ENCODE measurements around the gene DYNC2H1. TPM values are rescaled to one million over a fixed set of nuclear protein-coding genes. Genes with fewer than 3 reads are reported as not detected.

DYNC2H1 gene
- total and polyA plus RNA-seq, 2 donors (not counting 1 experiment from before 2014, with no cell fraction given) = 20.1 to 65.9 TPM

GRCh38 chr11:103078710-103079109, 30.5 kb upstream of the DYNC2H1 start:
- Histone ChIP-seq H3K27me3 (ENCODE audit: control insufficient read depth, insufficient read depth, low read length) (no peaks in the 10 kb centered on the region), H3K36me3 (ENCODE audit: control insufficient read depth, insufficient read depth, low read length) (peaks cover 9% of the 10 kb centered on the region), H3K4me1 (ENCODE audit: control insufficient read depth, extremely low read depth, insufficient read depth, low read length) (no peaks in the 10 kb centered on the region), H3K9ac (ENCODE audit: insufficient read depth, low read length) (no peak overlapping the region), H3K79me2 (ENCODE audit: control insufficient read depth, insufficient read depth, low read length) (peaks cover 6% of the 10 kb centered on the region), H3K9me3 (ENCODE audit: control insufficient read depth, insufficient read depth, low read depth, low read length) (no peaks in the 10 kb centered on the region), H4K20me1 (ENCODE audit: control insufficient read depth, extremely low read depth, insufficient read depth, low read length) (no peaks in the 10 kb centered on the region), H3K4me3 (replicated peaks in 1 of 4; ENCODE audit: control extremely low read depth in 1 of 4, insufficient read depth in 1 of 4, low read depth in 3 of 4, low read length in 4 of 4) (no peak overlapping the region), H3K4me2 (ENCODE audit: extremely low read depth, insufficient read depth, low read length) (no peak overlapping the region), H3K27ac (ENCODE audit: insufficient read depth, low read length) (no peak overlapping the region), H2AFZ (ENCODE audit: low read length) (no peak overlapping the region)
- DNase-seq (ENCODE audit: low read depth in 2 of 2) = no peak
- TF ChIP-seq EZH2 (IDR thresholded peaks at IDR 0.05; ENCODE audit: low read length, missing control alignments) = no peak
- no peak for TF ChIP-seq CTCF (conservative IDR thresholded peaks at IDR 0.05 in 1 of 2, IDR thresholded peaks at IDR 0.05 in 1 of 2; ENCODE audit: low read depth in 1 of 2, low read length in 2 of 2)

- peak in 1 of 2 donors; percentile 54 for DNase-seq (ENCODE audit: low read depth in 2 of 2)
- Histone ChIP-seq H3K9ac (ENCODE audit: insufficient read depth, low read length) (no peak overlapping the region), H4K20me1 (ENCODE audit: control insufficient read depth, extremely low read depth, insufficient read depth, low read length) (no peaks in the 10 kb centered on the region), H2AFZ (ENCODE audit: low read length) (no peak overlapping the region), H3K27ac (ENCODE audit: insufficient read depth, low read length) (no peak overlapping the region), H3K4me2 (ENCODE audit: extremely low read depth, insufficient read depth, low read length) (no peak overlapping the region), H3K36me3 (ENCODE audit: control insufficient read depth, insufficient read depth, low read length) (peaks cover 9% of the 10 kb centered on the region), H3K9me3 (ENCODE audit: control insufficient read depth, insufficient read depth, low read depth, low read length) (no peaks in the 10 kb centered on the region), H3K4me1 (ENCODE audit: control insufficient read depth, extremely low read depth, insufficient read depth, low read length) (no peaks in the 10 kb centered on the region), H3K27me3 (ENCODE audit: control insufficient read depth, insufficient read depth, low read length) (no peaks in the 10 kb centered on the region), H3K79me2 (ENCODE audit: control insufficient read depth, insufficient read depth, low read length) (peaks cover 11% of the 10 kb centered on the region), H3K4me3 (replicated peaks in 1 of 4; ENCODE audit: control extremely low read depth in 1 of 4, insufficient read depth in 1 of 4, low read depth in 3 of 4, low read length in 4 of 4) (no peak overlapping the region)
- TF ChIP-seq EZH2 (IDR thresholded peaks at IDR 0.05; ENCODE audit: low read length, missing control alignments) (no peak), CTCF (conservative IDR thresholded peaks at IDR 0.05 in 1 of 2, IDR thresholded peaks at IDR 0.05 in 1 of 2; ENCODE audit: low read depth in 1 of 2, low read length in 2 of 2) (no peak)
Observed at GRCh38 chr11:103079833-103080232, 29.4 kb upstream of the DYNC2H1 start.

GRCh38 chr11:103085758-103086365, 23.4 kb upstream of the DYNC2H1 start:
- DNase-seq (ENCODE audit: low read depth in 2 of 2) = peak in 1 of 2 donors; percentile 68
- H3K36me3 ChIP-seq (ENCODE audit: control insufficient read depth, insufficient read depth, low read length) = no peaks in the 10 kb centered on the region

More at GRCh38 chr11:103085758-103086365, 23.4 kb upstream of the DYNC2H1 start:
- Histone ChIP-seq H3K4me2 (ENCODE audit: extremely low read depth, insufficient read depth, low read length) (no peak overlapping the region), H3K79me2 (ENCODE audit: control insufficient read depth, insufficient read depth, low read length) (peaks cover 48% of the 10 kb centered on the region), H3K27ac (ENCODE audit: insufficient read depth, low read length) (no peak overlapping the region), H3K4me3 (replicated peaks in 1 of 4; ENCODE audit: control extremely low read depth in 1 of 4, insufficient read depth in 1 of 4, low read depth in 3 of 4, low read length in 4 of 4) (no peak overlapping the region), H3K9me3 (ENCODE audit: control insufficient read depth, insufficient read depth, low read depth, low read length) (no peaks in the 10 kb centered on the region), H4K20me1 (ENCODE audit: control insufficient read depth, extremely low read depth, insufficient read depth, low read length) (no peaks in the 10 kb centered on the region), H3K4me1 (ENCODE audit: control insufficient read depth, extremely low read depth, insufficient read depth, low read length) (no peaks in the 10 kb centered on the region), H3K9ac (ENCODE audit: insufficient read depth, low read length) (no peak overlapping the region), H3K27me3 (ENCODE audit: control insufficient read depth, insufficient read depth, low read length) (no peaks in the 10 kb centered on the region), H2AFZ (ENCODE audit: low read length) (no peak overlapping the region)
- TF ChIP-seq EZH2 (IDR thresholded peaks at IDR 0.05; ENCODE audit: low read length, missing control alignments) (no peak), CTCF (conservative IDR thresholded peaks at IDR 0.05 in 1 of 2, IDR thresholded peaks at IDR 0.05 in 1 of 2; ENCODE audit: low read depth in 1 of 2, low read length in 2 of 2) (no peak)

All from fibroblast of lung (primary cell).